Fibroblast of lung (primary cell): ENCODE results near the gene CLCNKA. TPM values are rescaled to one million over a fixed set of nuclear protein-coding genes. Genes with fewer than 3 reads are reported as not detected.

ENCODE experiments used
- DNase-seq, 2 donors: peaks; one replicate each; pipeline versions ENCODE4 v3.0.0 to v3.0.0-alpha.2; 2010; ENCODE audit warnings: low read depth in 2 of 2
- H2AFZ ChIP-seq: 2 replicates; pipeline ENCODE4 v1.5.1; 2012; ENCODE audit warnings: low read length, control low read depth, inconsistent platforms
- H3K27ac ChIP-seq: 2 replicates; pipeline ENCODE4 v1.5.1; 2011; ENCODE audit warnings: low read length, control low read depth; ENCODE audit not compliant: insufficient read depth
- H3K27me3 ChIP-seq: 2 replicates; pipeline ENCODE4 v1.5.1; 2011; ENCODE audit warnings: mild to moderate bottlenecking, low read length; ENCODE audit not compliant: control insufficient read depth, insufficient read depth
- H3K36me3 ChIP-seq: 2 replicates; pipeline ENCODE4 v1.5.1; 2011; ENCODE audit warnings: low read length; ENCODE audit not compliant: control insufficient read depth, insufficient read depth
- H3K4me1 ChIP-seq: 2 replicates; pipeline ENCODE4 v1.5.1; 2011; ENCODE audit warnings: low read length; ENCODE audit not compliant: control insufficient read depth, insufficient read depth; ENCODE audit errors: extremely low read depth
- H3K4me2 ChIP-seq: 2 replicates; pipeline ENCODE4 v1.5.1; 2011; ENCODE audit warnings: low read length, control low read depth; ENCODE audit not compliant: insufficient read depth; ENCODE audit errors: extremely low read depth
- H3K4me3 ChIP-seq, 4 experiments: fragments of 200-600 bp in 1 of 4; sonication (generic) in 1 of 4; replicated peaks in 1 of 4; 2 replicates each; pipeline ENCODE4 v1.5.1; 2011 to 2016; ENCODE audit warnings: low read length in 4 of 4, low read depth in 3 of 4, mild to moderate bottlenecking in 3 of 4, control low read depth in 2 of 4, inconsistent platforms in 1 of 4, mixed read lengths in 1 of 4; ENCODE audit not compliant: insufficient read depth in 1 of 4; ENCODE audit errors: control extremely low read depth in 1 of 4
- H3K79me2 ChIP-seq: 2 replicates; pipeline ENCODE4 v1.5.1; 2012; ENCODE audit warnings: mild to moderate bottlenecking, low read length, inconsistent platforms; ENCODE audit not compliant: control insufficient read depth, insufficient read depth
- H3K9ac ChIP-seq: 2 replicates; pipeline ENCODE4 v1.5.1; 2011; ENCODE audit warnings: mild to moderate bottlenecking, low read length, control low read depth; ENCODE audit not compliant: insufficient read depth
- H3K9me3 ChIP-seq: 2 replicates; pipeline ENCODE4 v1.5.1; 2012; ENCODE audit warnings: low read depth, low read length; ENCODE audit not compliant: control insufficient read depth, insufficient read depth
- H4K20me1 ChIP-seq: 2 replicates; pipeline ENCODE4 v1.5.1; 2011; ENCODE audit warnings: low read length; ENCODE audit not compliant: control insufficient read depth, insufficient read depth; ENCODE audit errors: extremely low read depth
- EZH2 ChIP-seq: IDR thresholded peaks from 2 replicates; pipeline ENCODE4 v1.5.1; 2012; ENCODE audit warnings: low read length, control low read depth, mild to moderate bottlenecking; ENCODE audit errors: missing control alignments
- polyA plus RNA-seq, 2 donors: library from polyadenylated mRNA; depleted of rRNA in 1 of 2; stranded (reverse) in 1 of 2; unstranded in 1 of 2; fragments of >200 nt; gene quantifications; 2 replicates each; pipeline ENCODE4 v1.2.1, GENCODE V29; 2011 to 2012; ENCODE audit warnings: missing spikeins in 1 of 2
- total RNA-seq: library from RNA; depleted of rRNA; stranded (reverse); fragments of >200 nt; gene quantifications from 2 replicates; pipeline ENCODE4 v1.2.1, GENCODE V29; 2014
- TF ChIP-seq, protein P1 (sequence below), 2 donors: IDR thresholded peaks in 1 of 2; conservative IDR thresholded peaks in 1 of 2; 1 replicate in 1 of 2; 2 replicates in 1 of 2; pipeline ENCODE4 v1.5.1; 2011 to 2012; ENCODE audit warnings: low read length in 2 of 2, control low read depth in 1 of 2, inconsistent platforms in 1 of 2, low read depth in 1 of 2, mild to moderate bottlenecking in 1 of 2

CLCNKA gene
- total and polyA plus RNA-seq, 2 donors (not counting 1 experiment from before 2014, with no cell fraction given) = under 0.01 TPM; not detected in 1

DNA sequence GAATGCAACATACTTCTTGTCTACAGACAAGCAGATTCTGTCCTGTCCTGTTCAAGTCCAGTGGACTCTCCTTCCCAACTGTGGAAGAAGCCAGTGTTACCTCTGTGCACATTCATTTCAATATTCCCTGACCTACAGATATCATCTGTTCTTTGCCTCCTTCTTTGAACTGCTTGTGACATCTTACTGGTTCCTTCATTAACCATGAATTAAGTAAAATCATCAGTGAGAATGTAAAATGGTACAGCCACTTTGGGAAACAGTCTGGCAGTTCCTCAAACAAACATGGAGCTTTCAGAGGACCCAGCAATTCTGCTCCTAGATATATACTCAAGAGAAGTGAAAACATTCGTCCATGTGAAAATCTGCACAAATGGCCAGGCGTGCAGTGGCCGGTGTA is 11.0 kb upstream of the CLCNKA start:
- no peak overlapping the region for H3K4me3 ChIP-seq
- TF ChIP-seq, protein P1, sequence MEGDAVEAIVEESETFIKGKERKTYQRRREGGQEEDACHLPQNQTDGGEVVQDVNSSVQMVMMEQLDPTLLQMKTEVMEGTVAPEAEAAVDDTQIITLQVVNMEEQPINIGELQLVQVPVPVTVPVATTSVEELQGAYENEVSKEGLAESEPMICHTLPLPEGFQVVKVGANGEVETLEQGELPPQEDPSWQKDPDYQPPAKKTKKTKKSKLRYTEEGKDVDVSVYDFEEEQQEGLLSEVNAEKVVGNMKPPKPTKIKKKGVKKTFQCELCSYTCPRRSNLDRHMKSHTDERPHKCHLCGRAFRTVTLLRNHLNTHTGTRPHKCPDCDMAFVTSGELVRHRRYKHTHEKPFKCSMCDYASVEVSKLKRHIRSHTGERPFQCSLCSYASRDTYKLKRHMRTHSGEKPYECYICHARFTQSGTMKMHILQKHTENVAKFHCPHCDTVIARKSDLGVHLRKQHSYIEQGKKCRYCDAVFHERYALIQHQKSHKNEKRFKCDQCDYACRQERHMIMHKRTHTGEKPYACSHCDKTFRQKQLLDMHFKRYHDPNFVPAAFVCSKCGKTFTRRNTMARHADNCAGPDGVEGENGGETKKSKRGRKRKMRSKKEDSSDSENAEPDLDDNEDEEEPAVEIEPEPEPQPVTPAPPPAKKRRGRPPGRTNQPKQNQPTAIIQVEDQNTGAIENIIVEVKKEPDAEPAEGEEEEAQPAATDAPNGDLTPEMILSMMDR (conservative IDR thresholded peaks at IDR 0.05 in 1 of 2, IDR thresholded peaks at IDR 0.05 in 1 of 2; ENCODE audit: low read depth in 1 of 2, low read length in 2 of 2) = no peak
- no peak for TF ChIP-seq EZH2
- H2AFZ ChIP-seq = no peak overlapping the region
- no peak overlapping the region for H3K27ac ChIP-seq
- no peak overlapping the region for H3K9ac ChIP-seq
- DNase-seq = no peak
- no peaks in the 10 kb centered on the region for H3K27me3 ChIP-seq
- H3K36me3 ChIP-seq = no peaks in the 10 kb centered on the region
- H3K9me3 ChIP-seq = no peaks in the 10 kb centered on the region
- peaks cover 3% of the 10 kb centered on the region for H3K4me1 ChIP-seq
- H4K20me1 ChIP-seq = no peaks in the 10 kb centered on the region
- no peak overlapping the region for H3K4me2 ChIP-seq
- no peaks in the 10 kb centered on the region for H3K79me2 ChIP-seq

DNA sequence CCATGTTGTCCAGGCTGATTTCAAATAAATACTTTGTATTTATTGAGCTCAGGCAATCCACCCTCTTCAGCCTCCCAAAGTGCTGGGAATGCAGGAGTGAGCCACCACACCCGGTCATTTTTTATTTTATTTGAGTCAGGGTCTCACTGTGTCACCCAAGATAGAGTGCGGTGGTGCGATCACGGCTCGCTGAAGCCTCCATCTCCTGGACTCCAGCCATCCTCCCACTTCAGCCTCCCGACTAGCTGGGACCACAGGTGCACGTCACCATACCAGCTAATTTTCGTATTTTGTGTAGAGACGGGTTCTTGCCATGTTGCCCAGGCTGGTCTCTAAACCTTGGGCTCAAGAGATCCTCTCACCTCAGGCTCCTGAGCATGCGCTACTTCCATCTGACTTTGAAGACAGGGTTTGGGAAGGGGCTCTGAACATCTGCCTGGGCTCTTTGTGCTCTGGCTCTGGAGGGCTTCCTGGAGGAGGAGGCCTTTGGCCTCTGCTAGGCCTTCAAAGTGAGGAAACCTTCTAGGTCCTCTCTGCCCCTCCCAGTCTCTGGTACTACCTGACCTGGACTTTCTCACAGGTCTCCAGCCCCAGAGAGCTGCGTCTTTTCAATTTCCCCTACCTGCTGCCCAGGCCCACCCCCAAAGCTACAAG is 9.8 kb upstream of the CLCNKA start:
- H2AFZ ChIP-seq = no peak overlapping the region
- no peak overlapping the region for H3K4me2 ChIP-seq
- no peaks in the 10 kb centered on the region for H3K36me3 ChIP-seq
- no peaks in the 10 kb centered on the region for H3K79me2 ChIP-seq
- no peak for TF ChIP-seq EZH2
- TF ChIP-seq, protein P1 (conservative IDR thresholded peaks at IDR 0.05 in 1 of 2, IDR thresholded peaks at IDR 0.05 in 1 of 2; ENCODE audit: low read depth in 1 of 2, low read length in 2 of 2) = no peak
- H3K27ac ChIP-seq = no peak overlapping the region
- H3K27me3 ChIP-seq = no peaks in the 10 kb centered on the region
- H3K9ac ChIP-seq = no peak overlapping the region
- no peaks in the 10 kb centered on the region for H4K20me1 ChIP-seq
- no peak overlapping the region for H3K4me3 ChIP-seq
- peaks cover 3% of the 10 kb centered on the region for H3K4me1 ChIP-seq
- no peaks in the 10 kb centered on the region for H3K9me3 ChIP-seq
- DNase-seq = no peak

DNA sequence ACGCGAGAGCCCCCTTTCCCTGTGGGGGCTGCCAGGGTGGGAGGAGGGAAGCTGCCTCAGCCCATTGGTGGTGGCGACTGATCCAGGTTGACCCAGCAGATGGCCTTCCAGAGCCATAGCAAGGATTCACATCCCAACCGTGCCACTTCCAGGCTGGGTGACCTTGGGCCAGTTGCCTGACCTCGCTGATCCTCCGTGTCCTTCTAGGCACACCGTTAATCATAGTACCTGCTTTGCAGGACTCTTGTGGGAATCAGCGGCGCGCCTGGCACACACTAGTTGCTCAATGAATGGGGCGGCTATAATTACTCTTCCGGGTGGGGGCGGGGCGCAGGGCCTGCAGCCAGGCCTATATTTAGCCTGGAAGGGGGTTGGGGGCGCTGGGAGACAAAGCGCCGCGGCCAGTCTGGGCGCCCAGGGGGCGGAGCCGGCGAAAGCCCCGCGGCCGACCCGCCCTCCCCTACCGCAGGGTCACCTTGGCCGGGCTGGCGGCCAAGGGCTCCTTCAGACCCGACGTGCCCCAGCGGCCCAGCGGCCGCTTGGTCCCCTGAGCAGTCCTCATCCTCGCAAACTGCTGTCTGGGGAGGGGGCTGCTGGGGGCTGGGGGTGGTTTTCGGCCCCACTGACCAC is 9.1 kb upstream of the CLCNKA start:
- Histone ChIP-seq H3K79me2 (no peaks in the 10 kb centered on the region), H3K9ac (peak overlapping the region; percentile 52), H3K4me3 (peak overlapping the region in 2 of 4 experiments; percentile 21 to 42), H3K27ac (peak overlapping the region; percentile 46), H4K20me1 (no peaks in the 10 kb centered on the region), H2AFZ (peak overlapping the region; percentile 55), H3K4me1 (peaks cover 5% of the 10 kb centered on the region), H3K9me3 (no peaks in the 10 kb centered on the region), H3K27me3 (no peaks in the 10 kb centered on the region), H3K36me3 (no peaks in the 10 kb centered on the region), H3K4me2 (peak overlapping the region; percentile 75)
- DNase-seq = peak; percentile 51 to 75
- TF ChIP-seq EZH2 = no peak
- TF ChIP-seq, protein P1 (conservative IDR thresholded peaks at IDR 0.05 in 1 of 2, IDR thresholded peaks at IDR 0.05 in 1 of 2; ENCODE audit: low read depth in 1 of 2, low read length in 2 of 2) = no peak
